ENCODE results near the gene EHBP1L1.

Gene EHBP1L1

DNA sequence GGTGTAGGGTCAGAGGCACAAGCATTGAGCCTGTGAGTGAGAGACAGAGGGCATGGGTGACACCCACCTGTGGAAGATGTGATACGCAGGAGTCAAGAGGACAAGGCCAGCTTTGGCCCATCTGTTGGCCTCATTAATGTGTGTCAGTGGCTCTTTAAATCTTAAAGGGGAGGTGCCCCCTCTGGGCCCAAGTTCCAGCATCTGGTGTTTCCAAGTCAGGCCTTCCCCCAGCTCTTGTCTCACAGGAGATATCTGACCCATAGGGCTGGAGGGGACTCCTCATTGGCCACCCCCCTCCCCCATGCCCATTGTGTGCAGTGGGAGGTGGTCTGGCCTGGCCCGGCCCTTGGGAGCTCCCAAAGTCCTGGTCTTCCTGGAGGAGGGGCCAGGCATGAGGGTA is 10.8 kb downstream of the EHBP1L1 start:
- peak; percentile 34 for TF ChIP-seq SP2 (tag by site-specific recombination; IDR thresholded peaks at IDR 0.05)
- TF ChIP-seq ZNF404 (tag by site-specific recombination; IDR thresholded peaks at IDR 0.05): no peak
- peak; percentile 76 for TF ChIP-seq ZNF692 (tag by site-specific recombination; IDR thresholded peaks at IDR 0.05)
- no peak for TF ChIP-seq ZNF416 (tag by site-specific recombination; IDR thresholded peaks at IDR 0.05)
- TF ChIP-seq ZBTB8A (tag by site-specific recombination; IDR thresholded peaks at IDR 0.05): no peak
- TF ChIP-seq ZNF624 (tag by site-specific recombination; IDR thresholded peaks at IDR 0.05): no peak
- TF ChIP-seq ZNF391 (tag by site-specific recombination; IDR thresholded peaks at IDR 0.05; ENCODE audit: borderline replicate concordance, low read depth): no peak
- no peak for TF ChIP-seq ZNF19 (tag by site-specific recombination; IDR thresholded peaks at IDR 0.05; ENCODE audit: low read depth)
- TF ChIP-seq ZNF571 (tag by site-specific recombination; IDR thresholded peaks at IDR 0.05): no peak
- peak; percentile 75 for TF ChIP-seq ZFP69B (tag by site-specific recombination; IDR thresholded peaks at IDR 0.05)
- TF ChIP-seq SCRT2 (tag by site-specific recombination; IDR thresholded peaks at IDR 0.05): 0 out of 2 replicates have a peak, but pooled peaks have one; percentile 28
- TF ChIP-seq ZNF473 (tag by site-specific recombination; IDR thresholded peaks at IDR 0.05): no peak
- TF ChIP-seq ZNF660 (tag by site-specific recombination; IDR thresholded peaks at IDR 0.05): no peak
- TF ChIP-seq ZBTB49 (tag by site-specific recombination; IDR thresholded peaks at IDR 0.05; ENCODE audit: low read depth): no peak
- TF ChIP-seq ZBTB21 (tag by site-specific recombination; IDR thresholded peaks at IDR 0.05): no peak
- TF ChIP-seq ZNF514 (tag by site-specific recombination; IDR thresholded peaks at IDR 0.05): no peak
- CTCF ChIA-PET: interaction anchor here (0.9 to 4.4 kb wide), 7 partner anchors 9 to 45 kb away, joined by 3 to 28 read pairs (median 3); partner anchors contain the start of genes EHBP1L1, FAM89B and KCNK7
- POLR2A ChIA-PET: interaction anchor here (1.0 to 1.8 kb wide), 5 partner anchors 9 to 28 kb away, joined by 3 to 8 read pairs (median 6); partner anchors contain the start of genes EHBP1L1, FAM89B, KCNK7 and PCNX3
- Histone ChIP-seq H3K27ac (ENCODE audit: extremely low read depth, low read depth, low read length) (no peak overlapping the region), H3K36me3 (ENCODE audit: control insufficient read depth in 2 of 2, insufficient read depth in 1 of 2, low read length in 2 of 2) (peaks cover 0 to 3% of the 10 kb centered on the region in 2 experiments; a peak in 1 of 3 replicates), H3K4me1 (ENCODE audit: control insufficient read depth, insufficient read depth, low read length) (no peaks in the 10 kb centered on the region), H3K4me3 (ENCODE audit: low read depth, low read length) (no peak overlapping the region), H3K9me3 (ENCODE audit: control insufficient read depth, insufficient read depth, low read depth, low read length) (no peaks in the 10 kb centered on the region)

DNA sequence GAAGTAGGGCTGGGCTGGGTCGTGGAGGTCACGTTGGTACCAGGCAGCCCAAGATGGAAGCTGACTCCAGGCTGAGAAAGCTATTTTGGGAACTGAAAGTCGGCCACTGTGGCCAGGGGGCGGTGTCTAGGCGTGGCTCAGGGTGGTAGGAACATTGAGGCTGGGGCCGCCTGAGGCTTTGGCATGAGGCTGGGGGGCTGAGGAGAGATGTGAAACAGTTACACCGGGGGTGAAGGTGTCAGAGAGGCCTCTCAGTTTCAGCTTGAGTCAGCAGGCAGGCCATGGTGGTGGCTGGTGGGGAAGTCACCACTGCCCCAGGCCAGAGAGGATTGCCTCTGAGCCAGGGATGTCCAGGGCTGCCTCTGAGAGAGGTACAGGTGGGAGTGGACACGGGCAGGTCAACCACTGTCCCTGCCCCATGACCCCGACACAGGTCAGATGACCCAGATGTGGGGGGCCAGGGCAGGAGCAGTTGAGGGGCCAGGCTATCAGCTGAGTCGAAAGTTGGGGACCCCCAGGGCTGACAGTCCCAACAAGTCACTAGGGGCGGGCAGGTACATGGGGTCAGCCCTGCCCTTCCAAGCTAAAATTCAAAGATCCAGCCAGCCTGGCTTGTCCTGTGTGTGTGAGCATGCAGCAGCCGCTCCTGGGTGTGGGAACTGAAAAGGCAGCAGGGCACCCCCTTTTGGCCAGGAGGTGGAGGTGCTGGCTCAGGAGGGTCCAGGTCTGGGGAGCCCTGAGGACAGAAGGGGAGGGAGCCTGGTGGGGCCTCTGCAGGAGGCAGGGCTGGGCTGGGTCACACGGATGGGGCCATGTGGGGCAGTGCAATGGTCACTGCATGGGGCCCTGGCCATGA is 12.6 kb downstream of the EHBP1L1 start:
- POLR2A ChIA-PET: interaction anchor here (1.3 to 1.5 kb wide), 2 partner anchors 16 to 26 kb away, joined by 5 to 6 read pairs; partner anchors contain the start of gene FAM89B
- Histone ChIP-seq H3K27ac (ENCODE audit: extremely low read depth, low read depth, low read length) (no peak overlapping the region), H3K4me1 (ENCODE audit: control insufficient read depth, insufficient read depth, low read length) (no peaks in the 10 kb centered on the region), H3K36me3 (ENCODE audit: control insufficient read depth in 2 of 2, insufficient read depth in 1 of 2, low read length in 2 of 2) (peaks cover 0 to 3% of the 10 kb centered on the region in 2 experiments; a peak in 1 of 3 replicates), H3K9me3 (ENCODE audit: control insufficient read depth, insufficient read depth, low read depth, low read length) (no peaks in the 10 kb centered on the region), H3K4me3 (ENCODE audit: low read depth, low read length) (no peak overlapping the region)
- CTCF ChIA-PET: interaction anchor here (0.6 to 4.4 kb wide), 14 partner anchors 12 to 529 kb away, joined by 3 to 28 read pairs (median 4); partner anchors contain the start of genes EHBP1L1 and FAM89B
- TF ChIP-seq ZNF146 (tag by site-specific recombination; IDR thresholded peaks at IDR 0.05) (no peak), GLIS2 (tag by site-specific recombination; IDR thresholded peaks at IDR 0.05) (peak; percentile 51; the same call in 1 of the 2 replicates), TRIM28 (IDR thresholded peaks at IDR 0.05; ENCODE audit: borderline replicate concordance, low read length) (no peak), BCL11B (tag by site-specific recombination; IDR thresholded peaks at IDR 0.05; ENCODE audit: low read depth) (peak; percentile 41; the same call in 1 of the 2 replicates), KLF17 (tag by site-specific recombination; IDR thresholded peaks at IDR 0.05) (no peak), ZNF513 (tag by site-specific recombination; IDR thresholded peaks at IDR 0.05) (no peak), ZNF76 (tag by site-specific recombination; IDR thresholded peaks at IDR 0.05; ENCODE audit: borderline replicate concordance, low read depth) (no peak), ZNF121 (tag by site-specific recombination; IDR thresholded peaks at IDR 0.05) (no peak), YY2 (tag by site-specific recombination; IDR thresholded peaks at IDR 0.05) (no peak), ZSCAN30 (tag by site-specific recombination; IDR thresholded peaks at IDR 0.05) (0 out of 2 replicates have a peak, but pooled peaks have one; percentile 25)
- TF ChIP-seq, protein P1, sequence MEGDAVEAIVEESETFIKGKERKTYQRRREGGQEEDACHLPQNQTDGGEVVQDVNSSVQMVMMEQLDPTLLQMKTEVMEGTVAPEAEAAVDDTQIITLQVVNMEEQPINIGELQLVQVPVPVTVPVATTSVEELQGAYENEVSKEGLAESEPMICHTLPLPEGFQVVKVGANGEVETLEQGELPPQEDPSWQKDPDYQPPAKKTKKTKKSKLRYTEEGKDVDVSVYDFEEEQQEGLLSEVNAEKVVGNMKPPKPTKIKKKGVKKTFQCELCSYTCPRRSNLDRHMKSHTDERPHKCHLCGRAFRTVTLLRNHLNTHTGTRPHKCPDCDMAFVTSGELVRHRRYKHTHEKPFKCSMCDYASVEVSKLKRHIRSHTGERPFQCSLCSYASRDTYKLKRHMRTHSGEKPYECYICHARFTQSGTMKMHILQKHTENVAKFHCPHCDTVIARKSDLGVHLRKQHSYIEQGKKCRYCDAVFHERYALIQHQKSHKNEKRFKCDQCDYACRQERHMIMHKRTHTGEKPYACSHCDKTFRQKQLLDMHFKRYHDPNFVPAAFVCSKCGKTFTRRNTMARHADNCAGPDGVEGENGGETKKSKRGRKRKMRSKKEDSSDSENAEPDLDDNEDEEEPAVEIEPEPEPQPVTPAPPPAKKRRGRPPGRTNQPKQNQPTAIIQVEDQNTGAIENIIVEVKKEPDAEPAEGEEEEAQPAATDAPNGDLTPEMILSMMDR (tag by site-specific recombination; IDR thresholded peaks at IDR 0.05): peak; percentile 35; the same call in 1 of the 2 replicates
